ENCODE results near the gene GALNT9. TPM values are rescaled to one million over a fixed set of nuclear protein-coding genes. Genes with fewer than 3 reads are reported as not detected.

GALNT9 gene
- total RNA-seq, 1 experiment from 2014 or later, result 0.54 TPM

- H3K9me3 Mint-ChIP-seq (ENCODE audit: low read depth, unreplicated experiment), result no peaks in the 10 kb centered on the region
- no TSS peak for BruUV-seq (replicated peaks)
Measured at GRCh38 chr12:132354211-132354981, 25.0 kb upstream of the GALNT9 start.

GRCh38 chr12:132353811-132354210 lies 24.4 kb upstream of the GALNT9 start:
- Mint-ChIP-seq H3K9me3 (ENCODE audit: low read depth, unreplicated experiment) (no peaks in the 10 kb centered on the region), H3K4me1 (ENCODE audit: low read depth, unreplicated experiment) (peaks cover 8% of the 10 kb centered on the region), H3K36me3 (ENCODE audit: insufficient read depth, unreplicated experiment) (no peaks in the 10 kb centered on the region), H3K4me3 (ENCODE audit: low read depth, unreplicated experiment) (no peak overlapping the region), H3K27me3 (ENCODE audit: unreplicated experiment) (no peaks in the 10 kb centered on the region), H3K27ac (ENCODE audit: unreplicated experiment) (no peak overlapping the region)
- DNase-seq, result no peak
- intact Hi-C loops (cut with micrococcal nuclease; ENCODE audit: unreplicated experiment), result no loop called here
- CTCF ChIA-PET, result no interaction called here
- no TSS peak for BruUV-seq (replicated peaks)
- TF ChIP-seq CTCF (IDR thresholded peaks at IDR 0.05; ENCODE audit: unreplicated experiment), result no peak

More at GRCh38 chr12:132354211-132354981, 25.0 kb upstream of the GALNT9 start:
- H3K4me1 Mint-ChIP-seq (ENCODE audit: low read depth, unreplicated experiment), result peaks cover 8% of the 10 kb centered on the region
- intact Hi-C loops (cut with micrococcal nuclease; ENCODE audit: unreplicated experiment), result no loop called here
- CTCF ChIA-PET, result no interaction called here
- TF ChIP-seq CTCF (IDR thresholded peaks at IDR 0.05; ENCODE audit: unreplicated experiment), result no peak
- no peaks in the 10 kb centered on the region for H3K36me3 Mint-ChIP-seq (ENCODE audit: insufficient read depth, unreplicated experiment)
- no peak for DNase-seq
- no peak overlapping the region for H3K27ac Mint-ChIP-seq (ENCODE audit: unreplicated experiment)
- no peaks in the 10 kb centered on the region for H3K27me3 Mint-ChIP-seq (ENCODE audit: unreplicated experiment)
- H3K4me3 Mint-ChIP-seq (ENCODE audit: low read depth, unreplicated experiment), result no peak overlapping the region

GRCh38 chr12:132352896-132353800 lies 23.8 kb upstream of the GALNT9 start:
- no peak for TF ChIP-seq CTCF (IDR thresholded peaks at IDR 0.05; ENCODE audit: unreplicated experiment)
- DNase-seq, result no peak
- intact Hi-C loops (cut with micrococcal nuclease; ENCODE audit: unreplicated experiment), result no loop called here
- Mint-ChIP-seq H3K27me3 (ENCODE audit: unreplicated experiment) (no peaks in the 10 kb centered on the region), H3K36me3 (ENCODE audit: insufficient read depth, unreplicated experiment) (no peaks in the 10 kb centered on the region), H3K27ac (ENCODE audit: unreplicated experiment) (no peak overlapping the region), H3K4me1 (ENCODE audit: low read depth, unreplicated experiment) (peaks cover 8% of the 10 kb centered on the region), H3K4me3 (ENCODE audit: low read depth, unreplicated experiment) (no peak overlapping the region), H3K9me3 (ENCODE audit: low read depth, unreplicated experiment) (no peaks in the 10 kb centered on the region)
- CTCF ChIA-PET, result no interaction called here
- BruUV-seq (replicated peaks), result no TSS peak

GRCh38 chr12:132351751-132352495 lies 22.5 kb upstream of the GALNT9 start:
- intact Hi-C loops (cut with micrococcal nuclease; ENCODE audit: unreplicated experiment), result no loop called here
- no TSS peak for BruUV-seq (replicated peaks)
- DNase-seq, result no peak
- CTCF ChIA-PET, result interaction anchor here (0.6 kb wide), 1 partner anchor 69 kb away, joined by 3 read pairs; no protein-coding TSS in a partner anchor
- Mint-ChIP-seq H3K27ac (ENCODE audit: unreplicated experiment) (no peak overlapping the region), H3K9me3 (ENCODE audit: low read depth, unreplicated experiment) (no peaks in the 10 kb centered on the region), H3K27me3 (ENCODE audit: unreplicated experiment) (no peaks in the 10 kb centered on the region), H3K36me3 (ENCODE audit: insufficient read depth, unreplicated experiment) (no peaks in the 10 kb centered on the region), H3K4me3 (ENCODE audit: low read depth, unreplicated experiment) (no peak overlapping the region), H3K4me1 (ENCODE audit: low read depth, unreplicated experiment) (peaks cover 5% of the 10 kb centered on the region)
- TF ChIP-seq CTCF (IDR thresholded peaks at IDR 0.05; ENCODE audit: unreplicated experiment), result no peak

Data from Calu3 (cell line).